GM18526 (cell line): ENCODE data around the gene MPHOSPH9.

Source experiments
- POLR2A ChIP-seq: IDR thresholded peaks from 3 replicates; pipeline ENCODE4 v1.6.1; 2011; ENCODE audit not compliant: insufficient read length; ENCODE audit errors: extremely low read depth

The MPHOSPH9 gene

GRCh38 chr12:123126294-123127181 is 106.4 kb downstream of the MPHOSPH9 start:
- no peak for TF ChIP-seq POLR2A

GRCh38 chr12:123122626-123123025 is 110.3 kb downstream of the MPHOSPH9 start:
- TF ChIP-seq POLR2A: no peak

GRCh38 chr12:123121670-123122069 is 111.3 kb downstream of the MPHOSPH9 start:
- no peak for TF ChIP-seq POLR2A

GRCh38 chr12:123120452-123121166 is 112.3 kb downstream of the MPHOSPH9 start:
- no peak for TF ChIP-seq POLR2A

- no peak for TF ChIP-seq POLR2A
Observed at GRCh38 chr12:123119808-123120207, 113.1 kb downstream of the MPHOSPH9 start.

- TF ChIP-seq POLR2A: no peak
Observed at GRCh38 chr12:123118497-123118896, 114.4 kb downstream of the MPHOSPH9 start.

- TF ChIP-seq POLR2A: no peak
Observed at GRCh38 chr12:123115409-123116121, 117.4 kb downstream of the MPHOSPH9 start.

- no peak for TF ChIP-seq POLR2A
Observed at GRCh38 chr12:123114304-123115083, 118.4 kb downstream of the MPHOSPH9 start.

- no peak for TF ChIP-seq POLR2A
Observed at GRCh38 chr12:123113026-123113425, 119.9 kb downstream of the MPHOSPH9 start.

GRCh38 chr12:123111498-123112165 is 121.3 kb downstream of the MPHOSPH9 start:
- TF ChIP-seq POLR2A: no peak

- TF ChIP-seq POLR2A: no peak
Observed at GRCh38 chr12:123109319-123109772, 123.6 kb downstream of the MPHOSPH9 start.

- no peak for TF ChIP-seq POLR2A
Observed at GRCh38 chr12:123108682-123109066, 124.3 kb downstream of the MPHOSPH9 start.

- TF ChIP-seq POLR2A: no peak
Observed at GRCh38 chr12:123107926-123108681, 124.8 kb downstream of the MPHOSPH9 start.
